HepG2 (cell line): ENCODE measurements around the gene MINDY3. TPM values are rescaled to one million over a fixed set of nuclear protein-coding genes. Genes with fewer than 3 reads are reported as not detected.

Source experiments
- ATAC-seq: fragments of 200-7000 bp; cut with Tn5 transposase; 3 replicates; pipeline ENCODE4 v1.9.1; 2020; ENCODE audit warnings: mild to moderate bottlenecking, moderate library complexity
- BruUV-seq: library from RNA; stranded (reverse); fragments of 400-500 nt; replicated peaks from 2 replicates; lab custom pipeline; 2021; lab: Mats Ljungman, UMichigan
- CTCF ChIA-PET: fragments of 300-600 bp; formaldehyde crosslinking; extraction: SDS; loops from one replicate; lab custom pipeline; 2021; ENCODE audit warnings: low total read pairs, inconsistent platforms, low intra/inter-chr PET ratio; lab: Yijun Ruan, JAX
- POLR2A ChIA-PET: fragments of 350-600 bp; sonication (Branson Sonifier 250); formaldehyde crosslinking; loops from one replicate; lab custom pipeline; 2020; ENCODE audit warnings: antibody characterized with exemption, inconsistent platforms; lab: Yijun Ruan, JAX
- DNase-seq: peaks from one replicate; pipeline ENCODE4 v3.0.0-alpha.2; 2015; ENCODE audit warnings: low spot score
- FAIRE-seq: peaks from 3 replicates; lab custom pipeline; 2011; peaks lifted over from hg19 to GRCh38; lab: Jason Lieb, UNC
- H2AFZ ChIP-seq: one replicate; pipeline ENCODE4 v1.6.1; 2011; ENCODE audit warnings: low read length, inconsistent platforms
- H3K27ac ChIP-seq: fragments of 300-600 bp; 3 replicates; pipeline ENCODE4 v1.8.0; 2011; ENCODE audit warnings: mixed run types, mild to moderate bottlenecking, mixed read lengths, low read length, inconsistent platforms; ENCODE audit not compliant: insufficient read depth; ENCODE audit errors: extremely low read length
- H3K27me3 ChIP-seq, 2 experiments: fragments of 200-600 bp in 1 of 2; 2 replicates in 1 of 2; 3 replicates in 1 of 2; pipeline versions ENCODE4 v1.6.0 to v1.8.0; 2011; ENCODE audit warnings: low read length in 2 of 2, mild to moderate bottlenecking in 2 of 2, moderate library complexity in 2 of 2, inconsistent platforms in 1 of 2; ENCODE audit not compliant: insufficient read depth in 2 of 2, control insufficient read depth in 1 of 2
- H3K36me3 ChIP-seq, 2 experiments: fragments of 200-600 bp in 1 of 2; replicated peaks in 1 of 2; 2 replicates in 1 of 2; 3 replicates in 1 of 2; pipeline versions ENCODE4 v1.5.1 to v1.8.0; 2011; ENCODE audit warnings: low read length in 2 of 2, inconsistent platforms in 1 of 2; ENCODE audit not compliant: insufficient read depth in 2 of 2, control insufficient read depth in 1 of 2
- H3K4me1 ChIP-seq: 2 replicates; pipeline ENCODE4 v1.5.1; 2012; ENCODE audit warnings: low read length, inconsistent platforms; ENCODE audit not compliant: insufficient read depth
- H3K4me2 ChIP-seq: 2 replicates; pipeline ENCODE4 v1.6.0; 2011; ENCODE audit warnings: low read depth, low read length, inconsistent platforms
- H3K4me3 ChIP-seq, 3 experiments: fragments of 200-600 bp in 1 of 3; sonication (generic), shearing (Covaris generic) in 1 of 3; replicated peaks in 1 of 3; 2 replicates each; pipeline ENCODE4 v1.5.1; 2011 to 2016; ENCODE audit warnings: low read length in 3 of 3, inconsistent platforms in 2 of 3, low read depth in 2 of 3, mild to moderate bottlenecking in 2 of 3, control low read depth in 1 of 3, mixed read lengths in 1 of 3; ENCODE audit not compliant: insufficient read depth in 1 of 3
- H3K79me2 ChIP-seq: one replicate; pipeline ENCODE4 v1.6.1; 2011; ENCODE audit warnings: low read length, inconsistent platforms; ENCODE audit not compliant: insufficient read depth
- H3K9ac ChIP-seq: 2 replicates; pipeline ENCODE4 v1.6.0; 2011; ENCODE audit warnings: mild to moderate bottlenecking, low read depth, low read length, inconsistent platforms; ENCODE audit not compliant: insufficient read depth
- H3K9me3 ChIP-seq: 2 replicates; pipeline ENCODE4 v1.5.1; 2012; ENCODE audit warnings: mild to moderate bottlenecking, low read length
- H4K20me1 ChIP-seq: 2 replicates; pipeline ENCODE4 v1.6.0; 2011; ENCODE audit warnings: inconsistent platforms, mild to moderate bottlenecking, low read length, moderate library complexity; ENCODE audit not compliant: insufficient read depth
- ARNT ChIP-seq: fragments of 450-650 bp; IDR thresholded peaks from 2 replicates; pipeline ENCODE4 v1.6.1; 2017
- HOXD1 ChIP-seq: sonication (generic); formaldehyde crosslinking; IDR thresholded peaks from 2 replicates; pipeline ENCODE4 v1.5.0; 2020; ENCODE audit warnings: missing genetic modification reagents
- KIAA2018 ChIP-seq: sonication (generic); formaldehyde crosslinking; IDR thresholded peaks from 2 replicates; pipeline ENCODE4 v1.5.0; 2020; ENCODE audit warnings: mild to moderate bottlenecking, missing genetic modification reagents, borderline replicate concordance
- MED13 ChIP-seq: sonication (generic); formaldehyde crosslinking; IDR thresholded peaks from 2 replicates; pipeline ENCODE4 v1.5.0; 2020; ENCODE audit warnings: missing genetic modification reagents
- MTA3 ChIP-seq: sonication (generic); formaldehyde crosslinking; IDR thresholded peaks from 2 replicates; pipeline ENCODE4 v1.4.0; 2020; ENCODE audit warnings: missing genetic modification reagents
- PCBP2 ChIP-seq: fragments of 200-400 bp; formaldehyde crosslinking; optimal IDR thresholded peaks from 2 replicates; pipeline ENCODE3; 2018; ENCODE audit warnings: low read length, low read depth; ENCODE audit not compliant: poor library complexity, severe bottlenecking
- PHB2 ChIP-seq: fragments of 450-650 bp; IDR thresholded peaks from 2 replicates; pipeline ENCODE4 v1.6.1; 2018; ENCODE audit not compliant: partially characterized antibody
- POLR2G ChIP-seq: fragments of 200-400 bp; formaldehyde crosslinking; IDR thresholded peaks from 2 replicates; pipeline ENCODE4 v1.6.1; 2018; ENCODE audit warnings: mild to moderate bottlenecking, low read depth, low read length, moderate library complexity
- SUZ12 ChIP-seq: fragments of 150-350 bp; IDR thresholded peaks from 2 replicates; pipeline ENCODE4 v1.6.1; 2014; ENCODE audit warnings: low read depth, low read length
- TEAD3 ChIP-seq: optimal IDR thresholded peaks from 2 replicates; pipeline ENCODE3; 2016; ENCODE audit warnings: borderline replicate concordance
- ZGPAT ChIP-seq: IDR thresholded peaks from 2 replicates; pipeline ENCODE4 v1.6.1; 2016; ENCODE audit warnings: mild to moderate bottlenecking
- ZNF713 ChIP-seq: sonication (generic); formaldehyde crosslinking; IDR thresholded peaks from 2 replicates; pipeline ENCODE4 v1.4.0; 2020; ENCODE audit warnings: mild to moderate bottlenecking, missing genetic modification reagents
- WGBS: methylation state at CpG from one replicate; pipeline ENCODE4 v1.1.6; 2017; ENCODE audit warnings: low lambda C conversion rate; 5-methylcytosine and 5-hydroxymethylcytosine counted together
- in situ Hi-C: cut with HindIII; loops from 2 replicates; pipeline ENCODE4 v1.10.0; 2017; ENCODE audit warnings: low pct_unique_long_range_greater_than_20kb; ENCODE audit not compliant: extremely low pct_ligation_motif_present
- intact Hi-C: fragments of 100-400 bp; cut with micrococcal nuclease; formaldehyde crosslinking; loops from one replicate; pipeline ENCODE4 v1.10.0; 2022; ENCODE audit not compliant: unreplicated experiment
- polyA plus RNA-seq, 8 experiments: library from polyadenylated mRNA; depleted of rRNA in 3 of 8; stranded (reverse) in 7 of 8; unstranded in 1 of 8; fragments of >200 nt; fragmentation: Illumina TruSeq in 4 of 8; extraction: Trizol in 4 of 8; gene quantifications; 2 replicates each; pipeline versions ENCODE4 v1.2.1 to v1.2.3, GENCODE V29; 2011 to 2016; ENCODE audit warnings: low read depth in 4 of 8, missing spikeins in 1 of 8, mixed read lengths in 1 of 8; ENCODE audit not compliant: insufficient read depth in 1 of 8
- total RNA-seq, 5 experiments: library from RNA; depleted of rRNA; stranded (reverse); fragments of >200 nt; fragmentation: Illumina TruSeq; extraction: Trizol; gene quantifications; 2 replicates each; pipeline ENCODE4 v1.2.3, GENCODE V29; 2016; ENCODE audit warnings: low read depth in 1 of 5

Gene MINDY3
- total and polyA plus RNA-seq, 2 of the 13 experiments (the other 11 are each of a cell fraction or from before 2014, with no cell fraction given): 6.4 to 17.5 TPM

GRCh38 chr10:15783941-15784636 lies 76.2 kb downstream of the MINDY3 start:
- ATAC-seq (no peak), FAIRE-seq (no peak), DNase-seq (no peak)
- 96% methylated on average over 5 of the region's 5 CpGs for WGBS
- in situ Hi-C loops (no loop called here), intact Hi-C loops (no loop called here)
- CTCF ChIA-PET: no interaction called here
- H3K9me3 ChIP-seq: no peaks in the 10 kb centered on the region
- BruUV-seq: no TSS peak
- H2AFZ ChIP-seq: no peak overlapping the region
- H3K4me3 ChIP-seq: no peak overlapping the region
- no peaks in the 10 kb centered on the region for H3K4me1 ChIP-seq
- no peaks in the 10 kb centered on the region for H4K20me1 ChIP-seq
- H3K27ac ChIP-seq: no peak overlapping the region
- no peaks in the 10 kb centered on the region for H3K79me2 ChIP-seq
- no peaks in the 10 kb centered on the region for H3K27me3 ChIP-seq
- H3K9ac ChIP-seq: no peak overlapping the region
- POLR2A ChIA-PET: no interaction called here
- H3K4me2 ChIP-seq: no peak overlapping the region
- H3K36me3 ChIP-seq: peaks cover 3 to 26% of the 10 kb centered on the region in 2 experiments; a peak in 4 of 5 replicates
- no peak for TF ChIP-seq PCBP2
- no peak for TF ChIP-seq HOXD1 (CRISPR knock-in tag)
- no peak for TF ChIP-seq KIAA2018
- TF ChIP-seq ZGPAT (CRISPR knock-in tag): no peak
- TF ChIP-seq MTA3: no peak
- TF ChIP-seq TEAD3 (CRISPR knock-in tag): no peak
- no peak for TF ChIP-seq PHB2
- TF ChIP-seq MED13 (CRISPR knock-in tag): no peak
- no peak for TF ChIP-seq ARNT
- no peak for TF ChIP-seq ZNF713 (CRISPR knock-in tag)
- no peak for TF ChIP-seq SUZ12
- no peak for TF ChIP-seq POLR2G
- TF ChIP-seq, all 625 proteins: peak for 0
